K562 (cell line): ENCODE measurements around the gene CCDC159. TPM values are rescaled to one million over a fixed set of nuclear protein-coding genes. Genes with fewer than 3 reads are reported as not detected.
A peak's percentile ranks its signal among the peaks of the same experiment; 100 is the strongest.

Source experiments
- ARID1B ChIP-seq: fragments of 450-650 bp; IDR thresholded peaks from 2 replicates; pipeline ENCODE4 v1.6.1; 2016; ENCODE audit warnings: antibody characterized with exemption, mild to moderate bottlenecking, inconsistent platforms
- CBFA2T3 ChIP-seq: fragments of 450-650 bp; IDR thresholded peaks from 2 replicates; pipeline ENCODE4 v1.6.1; 2017
- CBX2 ChIP-seq: fragments of 200-600 bp; sonication (generic); IDR thresholded peaks from one replicate; pipeline ENCODE4 v1.6.1; 2012; ENCODE audit warnings: mild to moderate bottlenecking, low read length, inconsistent platforms; ENCODE audit not compliant: insufficient read depth, poor library complexity, severe bottlenecking
- CCNT2 ChIP-seq: IDR thresholded peaks from 2 replicates; pipeline ENCODE4 v1.6.1; 2011; ENCODE audit warnings: borderline replicate concordance, low read depth, mild to moderate bottlenecking, moderate library complexity, mixed read lengths, low read length; ENCODE audit not compliant: insufficient read length; ENCODE audit errors: extremely low read depth
- ETV5 ChIP-seq: sonication (generic); formaldehyde crosslinking; IDR thresholded peaks from 2 replicates; pipeline ENCODE4 v1.4.0; 2020; ENCODE audit warnings: low read depth, mild to moderate bottlenecking, missing genetic modification reagents
- FIP1L1 ChIP-seq: fragments of 200-400 bp; formaldehyde crosslinking; IDR thresholded peaks from 2 replicates; pipeline ENCODE4 v1.6.1; 2018; ENCODE audit warnings: mild to moderate bottlenecking, low read depth, low read length; ENCODE audit not compliant: poor library complexity, severe bottlenecking
- FOXA1 ChIP-seq: fragments of 450-650 bp; IDR thresholded peaks from 2 replicates; pipeline ENCODE4 v1.6.1; 2016; ENCODE audit warnings: mild to moderate bottlenecking, borderline replicate concordance
- GATAD2A ChIP-seq: fragments of 450-650 bp; IDR thresholded peaks from 2 replicates; pipeline ENCODE4 v1.6.1; 2017
- HOXB6 ChIP-seq: fragments of 250-450 bp; sonication (Bioruptor Pico); IDR thresholded peaks from 2 replicates; pipeline ENCODE4 v1.5.1; 2022; ENCODE audit warnings: mild to moderate bottlenecking, borderline replicate concordance
- ILK ChIP-seq: fragments of 450-650 bp; IDR thresholded peaks from 2 replicates; pipeline ENCODE4 v1.6.1; 2016; ENCODE audit warnings: missing genetic modification characterization, low read depth, mild to moderate bottlenecking, missing compliant biosample characterization, moderate library complexity, borderline replicate concordance
- MBD2 ChIP-seq: sonication (generic); IDR thresholded peaks from 2 replicates; pipeline ENCODE4 v1.6.1; 2016; ENCODE audit warnings: low read depth, borderline replicate concordance
- MCM5 ChIP-seq: fragments of 450-650 bp; IDR thresholded peaks from 2 replicates; pipeline ENCODE4 v1.6.1; 2016; ENCODE audit warnings: low read depth
- MIER1 ChIP-seq: fragments of 450-650 bp; IDR thresholded peaks from 2 replicates; pipeline ENCODE4 v1.6.1; 2016; ENCODE audit warnings: antibody characterized with exemption, mild to moderate bottlenecking, low read depth
- NONO ChIP-seq, 2 experiments: fragments of 200-400 bp in 1 of 2; fragments of 450-650 bp in 1 of 2; formaldehyde crosslinking in 1 of 2; IDR thresholded peaks; 2 replicates each; pipeline ENCODE4 v1.6.1; 2017; ENCODE audit warnings: low read depth in 2 of 2, mild to moderate bottlenecking in 2 of 2, moderate library complexity in 2 of 2, low read length in 1 of 2
- POLR2H ChIP-seq: IDR thresholded peaks from 2 replicates; pipeline ENCODE4 v1.6.1; 2016; ENCODE audit warnings: missing genetic modification characterization, low read depth, mild to moderate bottlenecking, control low read depth, missing compliant biosample characterization, moderate library complexity
- PPARD ChIP-seq: fragments of 250-450 bp; sonication (Bioruptor Pico); IDR thresholded peaks from 2 replicates; pipeline ENCODE4 v1.8.0; 2022; ENCODE audit warnings: inconsistent platforms, mild to moderate bottlenecking, moderate library complexity
- STAT6 ChIP-seq: sonication (generic); formaldehyde crosslinking; IDR thresholded peaks from 2 replicates; pipeline ENCODE4 v1.8.1; 2023; ENCODE audit warnings: mild to moderate bottlenecking, missing genetic modification reagents
- TRIM25 ChIP-seq: fragments of 450-650 bp; IDR thresholded peaks from 2 replicates; pipeline ENCODE4 v1.7.0; 2016; ENCODE audit warnings: borderline replicate concordance
- TSC22D4 ChIP-seq: fragments of 450-650 bp; IDR thresholded peaks from 2 replicates; pipeline ENCODE4 v1.6.1; 2016; ENCODE audit warnings: missing genetic modification characterization, missing biosample characterization, control low read depth
- XRCC4 ChIP-seq: IDR thresholded peaks from one replicate; pipeline ENCODE4 v1.6.1; 2011; ENCODE audit not compliant: insufficient read depth, insufficient read length; ENCODE audit errors: extremely low read depth
- ZFX ChIP-seq: sonication (generic); formaldehyde crosslinking; IDR thresholded peaks from 2 replicates; pipeline ENCODE4 v1.8.0; 2022; ENCODE audit warnings: mild to moderate bottlenecking, missing genetic modification reagents, moderate library complexity
- ZNF436 ChIP-seq: fragments of 250-450, 450-650 bp; sonication (Bioruptor Pico); formaldehyde crosslinking; IDR thresholded peaks from 2 replicates; pipeline ENCODE4 v1.7.0; 2020; ENCODE audit warnings: mild to moderate bottlenecking
- ZNF764 ChIP-seq: fragments of 250-450 bp; sonication (Bioruptor Pico); IDR thresholded peaks from 2 replicates; pipeline ENCODE4 v1.4.0; 2020; ENCODE audit warnings: low read depth, mild to moderate bottlenecking, moderate library complexity
- ZSCAN29 ChIP-seq: fragments of 450-650 bp; IDR thresholded peaks from 2 replicates; pipeline ENCODE4 v1.6.1; 2017
- polyA plus RNA-seq, 8 experiments: library from polyadenylated mRNA; depleted of rRNA in 4 of 8; stranded (reverse) in 5 of 8; unstranded in 3 of 8; fragments of >200 nt; fragmentation: Nextera tagmentation in 2 of 8; fragmentation: Illumina TruSeq in 1 of 8; extraction: Ambion mirVana in 2 of 8; extraction: Trizol in 1 of 8; gene quantifications; 2 replicates each; pipeline versions ENCODE4 v1.2.1 to v1.2.3, GENCODE V29; 2011 to 2014; ENCODE audit warnings: inconsistent platforms in 1 of 8, missing spikeins in 1 of 8
- total RNA-seq, 7 experiments: library from RNA; depleted of rRNA in 6 of 7; stranded (reverse); fragments of >200 nt in 6 of 7; fragmentation: Illumina TruSeq in 2 of 7; extraction: Trizol in 2 of 7; gene quantifications; 2 replicates each; pipeline versions ENCODE4 v1.2.1 to v1.2.3, GENCODE V29; 2011 to 2021; ENCODE audit warnings: low replicate concordance in 1 of 7

The CCDC159 gene
- total and polyA plus RNA-seq, 9 of the 15 experiments (the other 6 are each of a cell fraction or from before 2014, with no cell fraction given) = 0.68 to 10.1 (median 4.7) TPM

- TF ChIP-seq FOXA1 = no peak
- TF ChIP-seq ZSCAN29 = 0 out of 2 replicates have a peak, but pooled peaks have one; percentile 18
- TF ChIP-seq MBD2 = no peak
- no peak for TF ChIP-seq ETV5 (CRISPR knock-in tag)
- TF ChIP-seq CCNT2 = peak; percentile 71
- TF ChIP-seq ZFX = peak; percentile 66
- TF ChIP-seq ILK = no peak
- peak; percentile 71; the same call in 1 of the 2 replicates for TF ChIP-seq MIER1
- TF ChIP-seq CBX2 = no peak
- TF ChIP-seq ARID1B = peak; percentile 54
- no peak for TF ChIP-seq POLR2H
- no peak for TF ChIP-seq FIP1L1
- TF ChIP-seq TSC22D4 = no peak
- TF ChIP-seq STAT6 (CRISPR knock-in tag) = no peak
- no peak for TF ChIP-seq MCM5
- TF ChIP-seq XRCC4 = no peak
- TF ChIP-seq CBFA2T3 = no peak
- TF ChIP-seq GATAD2A = no peak
- no peak for TF ChIP-seq ZNF436 (CRISPR knock-in tag)
- TF ChIP-seq NONO (IDR thresholded peaks at IDR 0.05; ENCODE audit: low read depth in 2 of 2, low read length in 1 of 2) = no peak
- no peak for TF ChIP-seq PPARD (CRISPR knock-in tag)
- no peak for TF ChIP-seq ZNF764 (CRISPR knock-in tag)
- TF ChIP-seq TRIM25 = peak; percentile 80; the same call in 1 of the 2 replicates
- TF ChIP-seq HOXB6 = no peak
Measured at GRCh38 chr19:11355160-11356073, 9.1 kb downstream of the CCDC159 start, which contains the start of gene PLPPR2 (continued).
